ENCODE results near the gene AP3B1. TPM values are rescaled to one million over a fixed set of nuclear protein-coding genes. Genes with fewer than 3 reads are reported as not detected.

The AP3B1 gene
- total and polyA plus RNA-seq, 2 experiments from 2014 or later, result 32.1 to 46.3 TPM

- peak; percentile 74; the same call in 1 of the 2 replicates for TF ChIP-seq ZNF462 (CRISPR knock-in tag; IDR thresholded peaks at IDR 0.05)
- peak; percentile 61; the same call in 1 of the 2 replicates for TF ChIP-seq ZNF114 (CRISPR knock-in tag; IDR thresholded peaks at IDR 0.05)
Measured at GRCh38 chr5:78025540-78025939, 269.0 kb downstream of the AP3B1 start (continued).

GRCh38 chr5:78019744-78020143, 274.8 kb downstream of the AP3B1 start:
- Histone ChIP-seq H3K79me2 (replicated peaks; ENCODE audit: insufficient read depth) (no peaks in the 10 kb centered on the region), H3K36me3 (ENCODE audit: insufficient read depth) (no peaks in the 10 kb centered on the region), H3K4me3 (no peak overlapping the region), H2AFZ (no peak overlapping the region), H3F3A (replicated peaks; ENCODE audit: low read depth) (no peaks in the 10 kb centered on the region), H3K4me2 (no peak overlapping the region), H3K9me2 (ENCODE audit: insufficient read depth) (no peaks in the 10 kb centered on the region), H4K20me1 (replicated peaks; ENCODE audit: insufficient read depth) (0 out of 2 replicates have a peak, but pooled peaks cover 4% of the 10 kb centered on the region), H3K4me1 (ENCODE audit: insufficient read depth) (peaks cover 22% of the 10 kb centered on the region), H3K27me3 (ENCODE audit: insufficient read depth) (peaks cover 90% of the 10 kb centered on the region), H3K27ac (ENCODE audit: low read depth) (no peak overlapping the region)
- Mint-ChIP-seq H3K4me1 (peaks cover 17% of the 10 kb centered on the region), H3K27me3 (ENCODE audit: insufficient read depth, low read depth, poor library complexity) (peaks cover 76% of the 10 kb centered on the region), H3K4me3 (no peak overlapping the region), H3K36me3 (ENCODE audit: low read depth) (0 out of 3 replicates have a peak, but pooled peaks cover 3% of the 10 kb centered on the region), H3K9me3 (no peaks in the 10 kb centered on the region), H3K27ac (no peak overlapping the region)
- ATAC-seq, result no peak
- no peak for DNase-seq (ENCODE audit: low spot score)
- no peak for TF ChIP-seq REST (IDR thresholded peaks at IDR 0.05; ENCODE audit: unreplicated experiment)
- TF ChIP-seq ETS1 (IDR thresholded peaks at IDR 0.05), result no peak
- no peak for TF ChIP-seq ZNF114 (CRISPR knock-in tag; IDR thresholded peaks at IDR 0.05)
- TF ChIP-seq EZH2 (IDR thresholded peaks at IDR 0.05; ENCODE audit: low read depth, unreplicated experiment), result no peak
- TF ChIP-seq NANOG (IDR thresholded peaks at IDR 0.05; ENCODE audit: borderline replicate concordance), result no peak
- TF ChIP-seq JUNB (IDR thresholded peaks at IDR 0.05; ENCODE audit: unreplicated experiment), result no peak

Measured in GM23338 (cell line).